A549 (cell line): ENCODE measurements around the gene SHKBP1.

ENCODE experiments used
- HMGXB4 ChIP-seq: fragments of 250-450 bp; sonication (Bioruptor Pico); IDR thresholded peaks from 2 replicates; pipeline ENCODE4 v1.5.0; 2021; ENCODE audit warnings: mild to moderate bottlenecking, moderate library complexity, borderline replicate concordance
- POLR2A ChIP-seq: IDR thresholded peaks from 2 replicates; pipeline ENCODE4 v1.6.1; 2012; ENCODE audit warnings: mild to moderate bottlenecking, low read length

DNA sequence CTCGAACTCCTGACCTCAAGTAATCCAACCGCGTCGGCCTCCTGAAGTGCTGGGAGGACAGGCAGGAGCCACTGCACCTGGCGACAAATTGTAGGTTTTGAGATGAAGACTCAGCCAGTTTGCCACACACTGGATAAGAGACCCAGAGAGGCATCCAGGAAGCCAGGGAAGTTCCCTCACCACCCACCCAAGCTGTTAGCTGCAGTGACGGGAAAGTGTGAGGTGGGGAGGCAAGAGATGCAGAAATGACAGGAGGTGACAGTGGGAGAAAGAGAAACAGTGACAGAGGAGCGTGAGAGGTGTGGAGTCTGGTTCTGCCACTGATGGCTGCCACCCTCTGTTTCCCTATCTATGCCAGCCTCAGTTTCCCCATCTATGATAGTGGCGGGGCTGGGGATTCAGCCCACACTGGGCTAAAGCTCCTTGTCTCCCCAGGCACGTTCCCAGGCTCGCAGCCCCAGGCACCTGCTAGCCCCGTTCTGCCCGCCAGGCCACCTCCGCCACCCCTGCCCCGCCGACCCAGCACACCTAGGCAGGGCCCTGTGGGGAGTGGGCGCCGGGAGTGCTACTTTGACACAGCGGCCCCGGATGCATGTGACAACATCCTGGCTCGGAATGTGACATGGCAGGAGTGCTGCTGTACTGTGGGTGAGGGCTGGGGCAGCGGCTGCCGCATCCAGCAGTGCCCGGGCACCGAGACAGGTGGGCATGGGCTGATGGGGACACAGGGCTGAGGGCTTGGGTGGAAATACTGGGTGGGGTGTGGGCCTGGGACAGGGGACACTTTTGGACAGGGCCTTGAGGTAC, 45.5 kb downstream of the SHKBP1 start:
- TF ChIP-seq HMGXB4 (CRISPR knock-in tag) (no peak), POLR2A (no peak)
